ENCODE measurements around the gene THAP12. TPM values are rescaled to one million over a fixed set of nuclear protein-coding genes. Genes with fewer than 3 reads are reported as not detected.

THAP12 gene
- total and polyA plus RNA-seq, 2 donors (not counting 3 experiments of a cell fraction or from before 2014, with no cell fraction given) = 12.2 to 36.7 TPM

DNA sequence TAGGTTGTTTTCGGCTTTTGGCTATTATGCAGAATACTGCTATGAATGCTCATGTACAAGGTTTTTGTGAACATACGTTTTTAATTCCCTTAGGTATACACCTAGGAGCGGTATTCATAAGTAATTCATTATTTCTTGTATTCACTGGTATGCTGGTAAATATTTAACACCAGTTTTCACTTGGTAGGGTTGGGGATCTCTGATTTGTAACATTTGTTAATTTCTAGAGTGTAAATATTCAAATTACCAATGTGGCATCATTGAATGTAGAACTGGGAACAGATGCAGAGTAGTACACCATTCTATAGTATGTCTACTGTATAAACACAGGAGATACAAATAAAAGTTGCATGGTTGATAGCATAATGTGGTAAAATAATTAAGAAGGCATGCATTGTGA, 16.5 kb upstream of the THAP12 start:
- BruUV-seq (replicated peaks) = no TSS peak

More for the DNA sequence above, 16.5 kb upstream of the THAP12 start:
- H3K4me2 ChIP-seq (ENCODE audit: insufficient read depth, low read length) = no peak overlapping the region
- no peak overlapping the region for H3K9ac ChIP-seq (replicated peaks; ENCODE audit: extremely low read depth, insufficient read depth, low read length)
- DNase-seq (ENCODE audit: low read depth, low spot score) (no peak), FAIRE-seq (no peak)
- dilution Hi-C loops (cut with MboI; ENCODE audit: extremely low pct_ligation_motif_present, low sequenced_read_pairs) (no loop called here), intact Hi-C loops (cut with micrococcal nuclease) (no loop called here)
- H3K79me2 ChIP-seq (ENCODE audit: control insufficient read depth, insufficient read depth, low read length) = no peaks in the 10 kb centered on the region
- H3K27me3 ChIP-seq (ENCODE audit: control insufficient read depth in 2 of 2, insufficient read depth in 2 of 2, low read length in 2 of 2) = peaks cover 0 to 3% of the 10 kb centered on the region in 2 experiments
- no peak overlapping the region for H3K27ac ChIP-seq (ENCODE audit: insufficient read depth, low read depth, low read length)
- H3K4me3 ChIP-seq (replicated peaks in 1 of 3; ENCODE audit: insufficient read depth in 1 of 3, low read depth in 1 of 3, low read length in 3 of 3) = no peak overlapping the region
- no peaks in the 10 kb centered on the region for H3K9me3 ChIP-seq (replicated peaks; ENCODE audit: control insufficient read depth, insufficient read depth, low read length)
- no peaks in the 10 kb centered on the region for H3K9me1 ChIP-seq (replicated peaks; ENCODE audit: control insufficient read depth, extremely low read depth, insufficient read depth, low read length)
- H4K20me1 ChIP-seq (replicated peaks; ENCODE audit: control insufficient read depth, extremely low read depth, insufficient read depth, low read length) = no peaks in the 10 kb centered on the region
- no peaks in the 10 kb centered on the region for H3K36me3 ChIP-seq (ENCODE audit: control insufficient read depth in 2 of 2, extremely low read depth in 1 of 2, insufficient read depth in 2 of 2, low read length in 2 of 2)
- TF ChIP-seq POLR2AphosphoS5 (IDR thresholded peaks at IDR 0.05; ENCODE audit: insufficient read depth, low read depth, low read length) = no peak
- no peak for TF ChIP-seq POLR2A (IDR thresholded peaks at IDR 0.05; ENCODE audit: low read depth, low read length)
- TF ChIP-seq CTCF (IDR thresholded peaks at IDR 0.05; ENCODE audit: extremely low read depth in 1 of 2, insufficient read depth in 1 of 2, low read depth in 1 of 2, low read length in 2 of 2) = no peak
- no peak for TF ChIP-seq MYC (IDR thresholded peaks at IDR 0.05; ENCODE audit: low read depth, low read length)
- TF ChIP-seq EZH2 (IDR thresholded peaks at IDR 0.05; ENCODE audit: borderline replicate concordance, low read depth, low read length, severe bottlenecking) = no peak
- TF ChIP-seq MAX (IDR thresholded peaks at IDR 0.05; ENCODE audit: insufficient read depth, insufficient read length) = no peak
- TF ChIP-seq GATA2 (IDR thresholded peaks at IDR 0.05; ENCODE audit: insufficient read depth, insufficient read length, low read depth, low read length) = no peak
- no peak for TF ChIP-seq JUN (IDR thresholded peaks at IDR 0.05; ENCODE audit: borderline replicate concordance, insufficient read depth, insufficient read length, low read depth)
- TF ChIP-seq FOS (IDR thresholded peaks at IDR 0.05; ENCODE audit: borderline replicate concordance, insufficient read depth, low read length) = no peak
- ChIA-PET POLR2A (no interaction called here), CTCF (no interaction called here)
- no peaks in the 10 kb centered on the region for H3K4me1 ChIP-seq (ENCODE audit: control insufficient read depth, extremely low read depth, insufficient read depth, low read length)
- no peak overlapping the region for H2AFZ ChIP-seq (ENCODE audit: low read depth, low read length)

All from endothelial cell of umbilical vein (primary cell).